Testis (tissue), 2 donors: Measurements from ENCODE around the gene ST3GAL5.

ENCODE experiments used
- POLR2A ChIP-seq: fragments of 450-650 bp; IDR thresholded peaks from one replicate; pipeline ENCODE4 v1.6.1; 2017; ENCODE audit warnings: antibody characterized with exemption, mild to moderate bottlenecking, moderate library complexity
- TF ChIP-seq, protein P1 (sequence below), 3 experiments: fragments of 450-650 bp in 2 of 3; fragments of 200-600 bp in 1 of 3; sonication (generic) in 1 of 3; IDR thresholded peaks; one replicate each; pipeline ENCODE4 v1.5.1; 2016 to 2019; ENCODE audit warnings: antibody characterized with exemption in 3 of 3, mild to moderate bottlenecking in 2 of 3, moderate library complexity in 1 of 3

DNA sequence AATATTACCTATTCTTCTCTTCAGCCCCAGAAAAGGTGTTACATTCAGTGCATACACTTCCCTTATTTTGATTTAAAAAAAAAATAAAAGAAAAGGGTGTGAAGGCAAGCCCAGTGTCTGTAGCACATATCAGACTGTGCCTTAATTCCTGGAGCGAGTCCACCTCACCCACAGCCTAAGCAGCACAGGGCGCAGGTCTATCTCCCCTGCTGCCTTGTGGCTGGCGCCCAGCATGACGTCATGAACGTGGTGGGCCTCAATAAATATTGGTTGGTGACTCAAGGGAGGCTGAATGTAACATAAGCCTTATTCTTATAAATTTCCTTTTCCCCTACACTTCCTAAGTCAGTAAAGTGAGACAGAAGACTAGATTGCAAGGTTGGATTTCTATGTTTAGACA is 26.4 kb downstream of the ST3GAL5 start:
- TF ChIP-seq POLR2A, result no peak
- TF ChIP-seq, protein P1, sequence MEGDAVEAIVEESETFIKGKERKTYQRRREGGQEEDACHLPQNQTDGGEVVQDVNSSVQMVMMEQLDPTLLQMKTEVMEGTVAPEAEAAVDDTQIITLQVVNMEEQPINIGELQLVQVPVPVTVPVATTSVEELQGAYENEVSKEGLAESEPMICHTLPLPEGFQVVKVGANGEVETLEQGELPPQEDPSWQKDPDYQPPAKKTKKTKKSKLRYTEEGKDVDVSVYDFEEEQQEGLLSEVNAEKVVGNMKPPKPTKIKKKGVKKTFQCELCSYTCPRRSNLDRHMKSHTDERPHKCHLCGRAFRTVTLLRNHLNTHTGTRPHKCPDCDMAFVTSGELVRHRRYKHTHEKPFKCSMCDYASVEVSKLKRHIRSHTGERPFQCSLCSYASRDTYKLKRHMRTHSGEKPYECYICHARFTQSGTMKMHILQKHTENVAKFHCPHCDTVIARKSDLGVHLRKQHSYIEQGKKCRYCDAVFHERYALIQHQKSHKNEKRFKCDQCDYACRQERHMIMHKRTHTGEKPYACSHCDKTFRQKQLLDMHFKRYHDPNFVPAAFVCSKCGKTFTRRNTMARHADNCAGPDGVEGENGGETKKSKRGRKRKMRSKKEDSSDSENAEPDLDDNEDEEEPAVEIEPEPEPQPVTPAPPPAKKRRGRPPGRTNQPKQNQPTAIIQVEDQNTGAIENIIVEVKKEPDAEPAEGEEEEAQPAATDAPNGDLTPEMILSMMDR (IDR thresholded peaks at IDR 0.05), result no peak
